Large intestine (tissue), 3 donors: ENCODE results near the gene TTN. TPM values are rescaled to one million over a fixed set of nuclear protein-coding genes. Genes with fewer than 3 reads are reported as not detected.

Source experiments
- DNase-seq, 2 donors: peaks; one replicate each; pipeline versions ENCODE4 v3.0.0 to v3.0.0-alpha.2; 2013
- H3K27ac ChIP-seq: one replicate; pipeline ENCODE4 v1.5.1; 2013; ENCODE audit warnings: low read length
- H3K27me3 ChIP-seq: 2 replicates; pipeline ENCODE4 v1.6.1; 2013; ENCODE audit warnings: low read length; ENCODE audit not compliant: control insufficient read depth, insufficient read depth
- H3K36me3 ChIP-seq: 2 replicates; pipeline ENCODE4 v1.6.1; 2013; ENCODE audit warnings: low read length; ENCODE audit not compliant: control insufficient read depth, insufficient read depth
- H3K4me1 ChIP-seq: one replicate; pipeline ENCODE4 v1.6.1; 2013; ENCODE audit warnings: low read length; ENCODE audit not compliant: control insufficient read depth, insufficient read depth
- H3K4me3 ChIP-seq: one replicate; pipeline ENCODE4 v1.5.1; 2013; ENCODE audit warnings: low read length
- H3K9me3 ChIP-seq: one replicate; pipeline ENCODE4 v1.6.1; 2013; ENCODE audit warnings: mild to moderate bottlenecking, low read depth, low read length, moderate library complexity; ENCODE audit not compliant: control insufficient read depth
- WGBS: methylation state at CpG from one replicate; pipeline ENCODE4 v1.1.5; 2013; ENCODE audit warnings: low lambda C conversion rate; ENCODE audit not compliant: insufficient coverage; 5-methylcytosine and 5-hydroxymethylcytosine counted together
- polyA plus RNA-seq: library from polyadenylated mRNA; unstranded; fragments of 120-200 nt; gene quantifications from one replicate; pipeline ENCODE4 v1.2.1, GENCODE V29; 2013

TTN gene
- polyA plus RNA-seq, 1 donor = 0.90 TPM

DNA sequence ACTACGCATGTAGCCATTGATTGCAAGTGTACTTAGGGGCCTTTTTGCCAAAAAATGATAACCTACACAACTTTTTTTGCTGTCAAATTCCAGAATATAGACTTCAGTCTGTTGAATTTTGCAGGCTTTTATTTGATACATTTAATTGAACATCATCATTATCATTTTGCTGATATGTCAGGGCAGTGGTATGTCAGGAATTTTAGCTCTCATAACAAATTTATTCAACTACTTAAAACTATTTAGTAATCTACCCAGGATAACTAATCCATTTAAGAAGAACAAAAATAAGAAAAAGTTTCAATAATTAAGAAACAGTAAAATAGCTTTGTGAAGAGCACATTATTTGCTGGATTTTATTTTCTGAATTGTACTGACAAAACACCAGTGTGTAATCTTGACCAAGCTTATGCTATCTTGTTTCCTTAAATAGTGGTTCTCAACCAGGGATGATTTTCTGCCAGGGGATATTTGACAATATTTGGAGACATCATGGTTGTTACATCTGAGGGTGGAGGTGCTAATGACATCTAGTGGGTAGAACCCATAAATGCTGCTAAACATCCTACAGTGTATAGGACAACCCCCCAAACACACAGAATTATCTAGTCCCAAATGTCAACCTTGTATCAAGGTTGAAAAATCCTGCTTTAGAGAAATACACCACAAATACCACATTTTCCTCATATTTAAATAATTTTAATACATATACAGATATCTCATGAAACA lies 12.1 kb upstream of the TTN start:
- DNase-seq = no peak
- Histone ChIP-seq H3K4me3 (no peak overlapping the region), H3K36me3 (no peaks in the 10 kb centered on the region), H3K27me3 (no peaks in the 10 kb centered on the region), H3K9me3 (no peaks in the 10 kb centered on the region), H3K27ac (no peak overlapping the region), H3K4me1 (no peaks in the 10 kb centered on the region)
- no CpG with 5 or more reads among the region's 1 CpG for WGBS

- WGBS = 90% methylated on average over 1 of the region's 2 CpGs
- DNase-seq = no peak
- H3K27me3 ChIP-seq = no peaks in the 10 kb centered on the region
- H3K9me3 ChIP-seq = no peaks in the 10 kb centered on the region
- H3K4me1 ChIP-seq = no peaks in the 10 kb centered on the region
- H3K36me3 ChIP-seq = no peaks in the 10 kb centered on the region
- no peak overlapping the region for H3K27ac ChIP-seq
- H3K4me3 ChIP-seq = no peak overlapping the region
These were observed 4.7 kb upstream of the TTN start for GRCh38 chr2:178811901-178812300.

DNA sequence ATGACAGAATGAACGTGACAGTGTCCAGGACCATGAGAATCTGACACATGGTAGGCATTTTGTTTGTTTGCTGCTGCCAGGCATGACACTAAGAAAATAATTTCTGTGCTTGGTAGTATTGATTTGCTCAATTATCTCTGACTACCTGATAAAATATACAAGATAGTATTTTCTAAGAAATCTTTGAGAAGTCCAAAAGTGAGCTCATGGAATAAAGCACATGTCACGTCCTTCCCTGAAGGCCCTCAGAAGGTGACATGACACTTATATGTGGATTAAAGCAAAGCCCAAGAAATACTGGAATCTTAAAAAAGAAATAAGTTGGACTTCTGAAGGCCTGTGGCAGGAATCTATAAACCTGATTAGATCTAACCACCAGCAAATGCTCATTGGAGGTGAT lies 3.8 kb upstream of the TTN start:
- no CpG with 5 or more reads among the region's 2 CpGs for WGBS
- Histone ChIP-seq H3K36me3 (no peaks in the 10 kb centered on the region), H3K4me1 (no peaks in the 10 kb centered on the region), H3K4me3 (no peak overlapping the region), H3K27ac (no peak overlapping the region), H3K27me3 (no peaks in the 10 kb centered on the region), H3K9me3 (no peaks in the 10 kb centered on the region)
- no peak for DNase-seq

DNA sequence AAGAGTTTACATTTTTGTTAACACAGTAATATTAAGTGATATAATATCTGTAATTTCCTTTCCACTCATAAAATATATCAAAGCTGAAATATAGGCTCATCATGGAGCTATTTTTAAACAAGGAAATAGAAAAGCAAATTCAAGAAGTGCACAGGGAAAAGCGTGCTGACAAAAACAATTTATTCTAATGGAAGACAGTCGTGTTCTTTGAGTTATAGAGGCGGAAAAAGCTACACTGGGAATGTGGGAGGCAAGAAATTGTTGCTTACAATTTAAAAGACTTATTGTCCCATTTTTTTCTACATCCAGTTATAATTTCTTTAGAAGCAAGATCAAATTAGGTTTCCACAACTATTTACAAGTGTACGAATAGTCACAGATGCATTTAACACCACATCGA lies 3.2 kb upstream of the TTN start:
- H3K4me1 ChIP-seq = no peaks in the 10 kb centered on the region

GRCh38 chr2:178806543-178806942 lies 680 bp downstream of the TTN start:
- H3K9me3 ChIP-seq = no peaks in the 10 kb centered on the region
- DNase-seq = no peak
- no peaks in the 10 kb centered on the region for H3K36me3 ChIP-seq
- WGBS = no CpG with 5 or more reads among the region's 1 CpG
- H3K27ac ChIP-seq = no peak overlapping the region
- no peaks in the 10 kb centered on the region for H3K27me3 ChIP-seq
- no peak overlapping the region for H3K4me3 ChIP-seq
- no peaks in the 10 kb centered on the region for H3K4me1 ChIP-seq

More for the DNA sequence above, 3.2 kb upstream of the TTN start:
- WGBS = 97% methylated on average over 5 of the region's 5 CpGs
- Histone ChIP-seq H3K36me3 (no peaks in the 10 kb centered on the region), H3K9me3 (no peaks in the 10 kb centered on the region), H3K4me3 (no peak overlapping the region), H3K27me3 (no peaks in the 10 kb centered on the region), H3K27ac (no peak overlapping the region)
- DNase-seq = no peak

DNA sequence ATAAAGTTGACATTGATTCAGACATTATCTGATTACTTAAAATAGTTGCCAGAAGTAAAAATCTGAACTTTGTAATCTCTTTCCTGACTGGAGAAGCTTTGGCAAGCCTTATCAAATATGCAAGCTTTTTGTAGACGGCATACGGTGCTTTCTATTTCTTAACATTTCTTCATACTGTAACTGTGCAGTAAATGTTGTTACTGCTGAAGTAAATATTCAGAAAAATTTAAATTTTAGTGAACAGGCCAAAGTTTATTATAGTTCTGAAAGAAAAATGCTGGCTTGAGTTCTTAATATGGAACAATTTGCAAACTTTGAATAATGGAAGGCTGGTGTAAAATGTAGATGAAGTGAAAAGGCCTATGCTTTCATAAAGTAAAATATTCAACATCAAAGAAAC lies 1.8 kb downstream of the TTN start:
- WGBS = no CpG with 5 or more reads among the region's 2 CpGs
- Histone ChIP-seq H3K4me3 (no peak overlapping the region), H3K27ac (no peak overlapping the region)

GRCh38 chr2:178804791-178805190 lies 2.4 kb downstream of the TTN start:
- no peak for DNase-seq
- Histone ChIP-seq H3K4me3 (no peak overlapping the region), H3K27ac (no peak overlapping the region), H3K9me3 (no peaks in the 10 kb centered on the region), H3K36me3 (peaks cover 2% of the 10 kb centered on the region), H3K4me1 (no peaks in the 10 kb centered on the region), H3K27me3 (no peaks in the 10 kb centered on the region)
- WGBS = no CpG with 5 or more reads among the region's 3 CpGs

More for the DNA sequence above, 1.8 kb downstream of the TTN start:
- Histone ChIP-seq H3K27me3 (no peaks in the 10 kb centered on the region), H3K4me1 (no peaks in the 10 kb centered on the region), H3K36me3 (no peaks in the 10 kb centered on the region), H3K9me3 (no peaks in the 10 kb centered on the region)
- no peak for DNase-seq

DNA sequence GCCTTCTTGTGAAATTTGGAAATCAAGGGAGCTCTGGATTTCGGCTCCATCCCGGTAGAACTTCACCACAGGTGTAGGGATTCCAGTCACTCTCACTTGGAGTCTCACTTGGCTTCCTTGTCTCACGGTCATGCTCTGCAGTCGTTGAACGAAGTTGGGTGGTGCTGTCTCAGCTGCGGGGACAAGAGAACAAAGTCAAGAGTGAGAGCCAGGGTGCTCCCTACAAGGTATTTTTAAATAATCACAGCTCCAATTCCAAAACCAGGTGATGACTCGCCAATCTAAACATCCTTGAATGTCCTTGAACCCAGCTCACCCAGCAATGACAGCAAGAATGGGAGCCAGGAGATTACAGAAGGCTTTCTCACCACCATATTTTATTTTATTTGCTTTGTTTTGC lies 6.7 kb downstream of the TTN start:
- no CpG with 5 or more reads among the region's 7 CpGs for WGBS
- peaks cover 3% of the 10 kb centered on the region for H3K9me3 ChIP-seq
- no peaks in the 10 kb centered on the region for H3K27me3 ChIP-seq
- no peak overlapping the region for H3K4me3 ChIP-seq
- no peaks in the 10 kb centered on the region for H3K4me1 ChIP-seq
- no peak for DNase-seq
- peaks cover 9% of the 10 kb centered on the region for H3K36me3 ChIP-seq
- no peak overlapping the region for H3K27ac ChIP-seq

DNA sequence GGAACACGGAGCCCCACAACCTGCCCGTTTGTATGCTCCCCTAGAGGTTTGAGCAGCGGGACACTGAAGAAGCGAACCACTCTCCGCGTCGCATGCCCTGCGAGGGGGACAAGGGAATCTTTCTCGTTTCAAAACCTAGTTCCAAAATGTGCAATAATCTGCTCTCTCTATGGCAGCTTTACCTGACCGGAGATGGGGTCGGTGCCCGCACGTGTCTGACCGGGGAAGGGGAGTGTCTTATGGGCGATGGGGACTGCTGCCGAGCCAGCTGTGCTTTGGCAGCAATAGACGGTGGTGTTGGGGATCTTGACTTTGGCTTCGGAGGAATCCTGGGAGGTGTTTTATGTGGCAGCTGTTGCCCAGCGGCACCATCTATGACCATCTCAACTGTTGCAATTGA lies 7.9 kb downstream of the TTN start:
- peaks cover 3% of the 10 kb centered on the region for H3K9me3 ChIP-seq
- peaks cover 9% of the 10 kb centered on the region for H3K36me3 ChIP-seq
- H3K4me3 ChIP-seq = no peak overlapping the region
- WGBS = no CpG with 5 or more reads among the region's 19 CpGs
- DNase-seq = no peak
- H3K4me1 ChIP-seq = no peaks in the 10 kb centered on the region
- no peaks in the 10 kb centered on the region for H3K27me3 ChIP-seq
- no peak overlapping the region for H3K27ac ChIP-seq

DNA sequence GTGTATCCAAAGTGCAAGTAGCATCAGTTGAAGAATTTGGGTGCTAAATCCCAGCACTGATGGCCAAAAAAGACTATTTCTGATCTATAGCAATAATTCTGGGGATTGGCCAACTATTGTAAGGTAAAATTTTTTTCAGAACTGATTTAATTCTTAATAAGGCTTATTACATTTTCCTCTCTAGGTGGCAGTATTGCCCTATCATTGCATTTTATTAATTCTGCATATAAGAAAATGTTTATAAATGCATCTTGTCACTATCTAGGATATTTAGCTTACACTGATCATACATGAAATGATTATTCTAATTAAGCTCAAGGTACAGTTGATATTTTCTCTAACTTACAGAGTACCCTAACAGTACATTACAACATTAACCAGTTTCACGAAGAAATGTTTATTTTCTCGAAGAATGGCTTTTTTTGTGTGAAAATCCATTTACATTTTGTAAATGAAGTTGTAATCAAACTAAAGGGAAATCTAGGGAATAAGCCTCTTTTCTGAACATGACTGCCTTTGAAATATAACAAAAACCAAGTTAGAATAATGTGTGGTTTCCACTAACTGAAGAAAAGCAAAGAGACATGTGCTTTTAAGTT lies 11.0 kb downstream of the TTN start:
- DNase-seq = no peak
- WGBS = 100% methylated on average over 2 of the region's 2 CpGs
- peaks cover 9% of the 10 kb centered on the region for H3K36me3 ChIP-seq

GRCh38 chr2:178787934-178788333 lies 19.3 kb downstream of the TTN start:
- 68% methylated on average over 3 of the region's 5 CpGs for WGBS

More for the DNA sequence above, 11.0 kb downstream of the TTN start:
- Histone ChIP-seq H3K27ac (no peak overlapping the region), H3K4me3 (no peak overlapping the region), H3K27me3 (no peaks in the 10 kb centered on the region), H3K9me3 (peaks cover 3% of the 10 kb centered on the region), H3K4me1 (no peaks in the 10 kb centered on the region)

More at GRCh38 chr2:178787934-178788333, 19.3 kb downstream of the TTN start:
- H3K36me3 ChIP-seq = peaks cover 10% of the 10 kb centered on the region
- H3K27ac ChIP-seq = no peak overlapping the region
- DNase-seq = no peak
- no peaks in the 10 kb centered on the region for H3K9me3 ChIP-seq
- H3K4me3 ChIP-seq = no peak overlapping the region
- H3K27me3 ChIP-seq = no peaks in the 10 kb centered on the region
- no peaks in the 10 kb centered on the region for H3K4me1 ChIP-seq
